Left colon (tissue), 2 donors: ENCODE results near the gene UPK1A. TPM values are rescaled to one million over a fixed set of nuclear protein-coding genes. Genes with fewer than 3 reads are reported as not detected.
"Not testable (repeated sequence)": the region's sequence is repeated elsewhere in the genome, so short reads cannot be mapped to it uniquely, and the experiment has no call there.

ENCODE experiments used
- ATAC-seq: fragments of 200-7000 bp; cut with Tn5 transposase; one replicate; pipeline ENCODE4 v1.9.1; 2020; ENCODE audit warnings: mild to moderate bottlenecking, moderate library complexity
- DNase-seq, 2 donors: peaks; one replicate each; pipeline ENCODE4 v3.0.0-alpha.2; 2020
- intact Hi-C, 2 donors: fragments of 100-400 bp; cut with DNase I in 1 of 2; cut with micrococcal nuclease in 1 of 2; formaldehyde crosslinking; loops; one replicate each; pipeline versions ENCODE4 v1.11.2 to v1.14.0; 2022; cut with DNase I, micrococcal nuclease
- total RNA-seq, 2 donors: library from RNA; stranded (reverse); fragmentation: NEBNext Ultra II Directional; extraction: Animal tissue kit (Norgen Biotek cat#: 25700); gene quantifications; one replicate each; pipeline ENCODE4 v1.2.1, GENCODE V29; 2021
- donor health status: DM: no; HTN: no; CAD: no.
- donor health status: DM: yes; HTN: yes; CAD: no.

The UPK1A gene
- total RNA-seq, 2 donors from 2014 or later: 0.20 to 0.27 TPM

DNA sequence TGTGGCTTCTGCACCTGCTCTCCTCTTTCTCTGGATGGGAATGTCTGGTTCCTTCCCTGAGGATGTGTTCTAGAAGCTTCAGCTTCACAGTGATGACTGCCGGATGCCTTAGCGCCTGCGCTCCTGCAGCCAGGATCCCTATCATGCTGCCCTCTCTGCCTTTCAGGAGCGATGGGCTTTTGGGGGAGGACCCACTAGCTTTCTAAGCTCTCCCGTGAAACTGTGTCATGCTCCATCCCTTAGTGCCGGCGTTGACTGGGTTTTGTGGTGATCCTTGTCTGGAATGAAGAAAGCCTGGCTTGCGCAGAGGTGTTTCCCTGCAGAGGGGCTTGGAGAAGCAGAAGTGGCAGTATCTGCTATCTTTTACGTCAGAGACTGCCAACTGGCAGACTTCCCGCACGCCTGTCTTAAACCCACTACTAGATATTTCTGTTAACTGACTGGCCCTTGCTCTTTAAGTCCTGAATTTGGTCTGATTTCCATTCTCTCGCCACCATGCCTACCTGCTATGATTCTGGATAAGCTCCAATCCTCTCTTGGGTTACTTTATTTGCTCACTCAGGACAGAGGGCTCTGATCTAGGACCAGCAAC lies 47.7 kb downstream of the UPK1A start:
- intact Hi-C loops: loop anchor here in 1 of 2 donors (10.0 kb wide), 1 partner anchor 169 kb away; the partner anchor contains the start of gene TMEM147
- ATAC-seq (no peak), DNase-seq (no peak)

DNA sequence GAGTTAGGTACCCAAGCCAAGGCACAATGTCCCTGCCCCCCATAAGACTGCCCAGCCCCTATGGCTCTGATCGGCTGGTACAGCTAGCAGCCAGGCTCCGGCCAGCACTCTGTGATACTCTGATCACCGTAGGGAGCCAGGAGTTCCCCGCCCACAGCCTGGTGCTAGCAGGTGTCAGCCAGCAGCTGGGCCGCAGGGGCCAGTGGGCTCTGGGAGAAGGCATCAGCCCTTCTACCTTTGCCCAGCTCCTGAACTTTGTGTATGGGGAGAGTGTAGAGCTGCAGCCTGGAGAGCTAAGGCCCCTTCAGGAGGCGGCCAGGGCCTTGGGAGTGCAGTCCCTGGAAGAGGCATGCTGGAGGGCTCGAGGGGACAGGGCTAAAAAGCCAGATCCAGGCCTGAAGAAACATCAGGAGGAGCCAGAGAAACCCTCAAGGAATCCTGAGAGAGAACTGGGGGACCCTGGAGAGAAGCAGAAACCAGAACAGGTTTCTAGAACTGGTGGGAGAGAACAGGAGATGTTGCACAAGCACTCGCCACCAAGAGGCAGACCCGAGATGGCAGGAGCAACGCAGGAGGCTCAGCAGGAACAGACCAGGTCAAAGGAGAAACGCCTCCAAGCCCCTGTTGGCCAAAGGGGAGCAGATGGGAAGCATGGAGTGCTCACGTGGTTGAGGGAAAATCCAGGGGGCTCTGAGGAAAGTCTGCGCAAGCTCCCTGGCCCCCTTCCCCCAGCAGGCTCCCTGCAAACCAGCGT lies 48.5 kb downstream of the UPK1A start:
- ATAC-seq: no peak
- intact Hi-C loops: loop anchor here in 1 of 2 donors (10.0 kb wide), 1 partner anchor 170 kb away; the partner anchor contains the start of gene TMEM147
- DNase-seq: no peak

DNA sequence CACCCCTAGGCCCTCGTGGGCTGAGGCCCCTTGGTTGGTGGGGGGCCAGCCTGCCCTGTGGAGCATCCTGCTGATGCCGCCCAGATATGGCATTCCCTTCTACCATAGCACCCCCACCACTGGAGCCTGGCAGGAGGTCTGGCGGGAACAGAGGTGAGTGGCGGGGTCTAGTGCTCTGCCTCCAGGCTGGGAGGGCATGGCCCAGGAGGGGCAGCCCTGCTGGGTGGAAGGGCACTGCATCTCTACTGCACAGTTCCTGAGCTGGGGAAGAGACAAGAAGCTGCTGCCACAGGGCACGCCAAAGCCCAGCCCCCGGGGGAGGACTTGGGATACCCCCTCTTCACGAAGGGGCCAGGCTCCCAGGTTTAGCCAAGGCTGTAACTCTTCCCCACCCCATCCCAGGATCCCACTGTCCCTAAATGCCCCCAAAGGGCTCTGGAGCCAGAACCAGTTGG lies 49.1 kb downstream of the UPK1A start:
- DNase-seq (no peak), ATAC-seq (no peak)
- intact Hi-C loops: loop anchor here in 1 of 2 donors (10.0 kb wide), 1 partner anchor 171 kb away; the partner anchor contains the start of gene TMEM147

DNA sequence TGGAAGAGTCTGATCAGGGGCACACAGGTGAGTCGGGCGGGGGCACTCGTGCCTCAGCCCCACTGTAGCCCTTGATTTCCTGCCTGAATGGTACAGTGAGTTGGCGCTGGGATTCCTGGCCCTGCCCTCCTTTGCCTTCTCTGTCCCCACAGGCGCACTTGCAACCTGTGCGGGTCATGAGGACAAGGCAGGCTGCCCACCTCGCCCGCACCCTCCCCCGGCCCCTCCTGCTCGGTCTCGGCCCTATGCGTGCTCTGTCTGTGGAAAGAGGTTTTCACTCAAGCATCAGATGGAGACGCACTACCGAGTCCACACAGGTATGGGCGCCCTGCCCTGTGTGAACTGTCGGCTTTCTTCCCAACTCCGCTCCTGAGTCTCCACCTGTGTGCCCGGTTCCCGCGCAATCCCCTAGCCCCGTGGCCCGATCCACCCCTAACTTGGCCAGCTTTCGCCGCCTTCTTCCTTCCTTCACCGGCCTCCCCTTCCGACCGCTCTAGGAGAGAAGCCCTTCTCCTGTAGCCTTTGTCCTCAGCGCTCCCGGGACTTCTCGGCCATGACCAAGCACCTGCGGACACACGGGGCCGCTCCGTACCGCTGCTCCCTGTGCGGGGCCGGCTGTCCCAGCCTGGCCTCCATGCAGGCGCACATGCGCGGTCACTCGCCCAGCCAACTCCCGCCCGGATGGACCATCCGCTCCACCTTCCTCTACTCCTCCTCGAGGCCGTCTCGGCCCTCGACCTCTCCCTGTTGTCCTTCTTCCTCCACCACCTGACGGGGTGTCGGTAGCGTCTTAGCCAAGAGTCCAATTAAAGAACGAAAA lies 49.9 kb downstream of the UPK1A start:
- peak; percentile 67 to 74 for DNase-seq
- intact Hi-C loops: loop anchor here in 1 of 2 donors (10.0 kb wide), 1 partner anchor 171 kb away; the partner anchor contains the start of gene TMEM147
- peak; percentile 39 for ATAC-seq

DNA sequence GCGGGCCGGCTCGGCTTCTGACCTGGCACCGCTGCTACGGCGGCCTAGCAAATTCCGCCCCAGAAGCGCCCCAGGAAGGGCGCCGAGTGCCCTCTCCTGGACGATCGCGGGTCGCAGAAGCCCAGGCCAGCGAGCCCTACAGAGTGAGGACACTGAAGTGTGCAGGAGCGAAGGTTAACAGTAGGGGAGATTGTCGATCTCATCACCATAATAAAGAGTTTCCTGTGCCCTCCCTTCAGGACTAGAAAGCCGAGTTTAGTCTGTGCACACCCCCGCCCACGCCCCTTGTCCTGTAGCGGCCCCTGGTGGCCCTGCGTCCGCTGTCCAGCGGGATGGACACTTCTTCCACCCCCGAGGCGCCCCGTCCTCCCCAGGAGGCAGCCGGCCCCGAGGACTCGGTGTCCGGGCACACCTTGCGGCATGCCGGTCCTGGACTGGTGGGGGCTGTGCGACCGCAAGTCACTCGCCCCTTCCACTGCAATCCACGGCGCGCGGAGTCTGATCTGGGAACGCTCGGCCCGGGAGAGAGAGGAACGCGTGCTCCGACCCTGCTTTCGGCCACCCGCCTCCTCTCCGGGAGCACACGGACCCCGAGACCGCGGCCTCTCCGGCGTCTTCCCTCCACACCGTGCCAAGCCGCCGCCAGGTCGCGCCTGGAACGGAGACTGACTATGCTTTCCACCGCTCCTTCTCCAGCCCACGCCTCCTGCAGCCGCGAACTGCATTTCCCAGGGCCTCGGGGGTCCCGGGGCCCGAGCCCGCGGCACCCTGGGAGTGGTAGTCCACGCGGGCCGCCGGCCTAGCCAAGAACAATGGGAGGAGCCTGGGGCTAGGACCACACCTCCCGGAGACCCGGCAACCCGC lies 50.7 kb downstream of the UPK1A start:
- intact Hi-C loops: loop anchor here in 1 of 2 donors (10.0 kb wide), 1 partner anchor 172 kb away; the partner anchor contains the start of gene TMEM147
- peak; percentile 86 for ATAC-seq

DNA sequence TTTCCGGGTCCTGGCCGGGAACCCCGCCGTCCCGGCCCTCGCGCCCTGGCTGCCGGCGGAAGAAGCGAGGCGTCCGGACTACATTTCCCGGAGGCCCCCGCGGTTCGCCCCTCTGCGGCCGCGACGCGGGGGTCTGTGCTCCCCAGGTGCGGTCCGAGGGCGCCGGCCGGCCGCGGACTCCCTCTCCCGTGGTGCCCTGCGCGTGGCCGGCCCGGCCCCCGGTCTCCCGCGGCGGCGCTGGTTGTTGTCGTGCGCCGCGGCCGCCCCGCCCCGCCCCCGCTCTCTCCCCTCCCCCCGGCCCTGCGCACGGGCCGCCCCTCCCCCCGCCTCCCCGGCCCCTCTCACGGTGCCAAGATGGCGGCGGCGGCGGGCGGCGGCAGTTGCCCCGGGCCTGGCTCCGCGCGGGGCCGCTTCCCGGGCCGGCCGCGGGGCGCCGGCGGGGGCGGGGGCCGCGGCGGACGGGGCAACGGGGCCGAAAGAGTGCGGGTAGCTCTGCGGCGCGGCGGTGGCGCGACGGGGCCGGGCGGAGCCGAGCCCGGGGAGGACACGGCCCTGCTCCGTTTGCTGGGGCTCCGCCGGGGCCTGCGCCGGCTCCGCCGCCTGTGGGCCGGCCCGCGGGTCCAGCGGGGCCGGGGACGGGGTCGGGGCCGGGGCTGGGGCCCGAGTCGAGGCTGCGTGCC lies 51.5 kb downstream of the UPK1A start, which contains the start of gene KMT2B:
Gene KMT2B, plus strand, starts transcription at position 339 of the 680 bp plus-strand sequence. Its CDS starts 16 bp downstream, at position 355.
- DNase-seq: peak in 1 of 2 donors; percentile 95
- intact Hi-C loops: loop anchor here in 1 of 2 donors (10.0 kb wide), 1 partner anchor 173 kb away; the partner anchor contains the start of gene TMEM147
- ATAC-seq: peak; percentile 68

More for the DNA sequence above, 50.7 kb downstream of the UPK1A start:
- DNase-seq: peak; percentile 90 to 97

DNA sequence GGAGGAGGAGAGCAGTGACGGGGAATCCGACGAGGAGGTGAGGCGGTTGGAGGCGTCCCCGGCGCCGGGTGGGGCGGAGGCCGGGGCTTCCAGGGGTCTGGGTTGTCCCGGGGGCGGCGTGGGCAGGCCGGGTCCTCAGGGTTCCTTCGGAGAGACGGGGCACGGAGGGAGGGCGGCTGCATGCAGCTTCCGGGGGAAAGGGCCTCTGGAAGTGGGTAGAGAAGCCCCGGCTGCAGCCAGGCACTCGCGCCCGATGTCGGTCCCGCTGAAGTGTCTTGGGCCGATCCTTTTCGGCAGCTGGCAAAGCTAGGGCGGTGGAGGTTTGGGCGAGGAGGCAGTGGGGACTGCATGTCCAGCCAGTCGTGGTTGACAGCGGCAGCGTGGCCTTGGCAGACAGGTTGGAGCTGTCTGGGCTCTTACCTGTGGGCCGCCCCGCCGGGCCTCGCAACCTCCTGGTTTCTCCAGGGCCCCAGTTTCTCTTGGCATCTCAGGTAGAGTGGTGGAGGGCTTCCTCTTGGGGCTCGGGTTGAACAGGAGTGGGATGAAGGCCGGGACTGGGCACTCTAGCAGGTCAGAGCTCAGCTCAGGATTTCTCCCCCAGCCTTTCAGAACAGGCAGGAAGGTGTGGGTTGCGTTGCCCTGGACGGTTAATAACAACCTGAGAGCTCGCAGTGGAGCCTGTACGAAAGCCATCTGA lies 52.2 kb downstream of the UPK1A start:
- DNase-seq: peak; percentile 45 to 56
- intact Hi-C loops: loop anchor here in 1 of 2 donors (10.0 kb wide), 1 partner anchor 174 kb away; the partner anchor contains the start of gene TMEM147
- ATAC-seq: no peak

DNA sequence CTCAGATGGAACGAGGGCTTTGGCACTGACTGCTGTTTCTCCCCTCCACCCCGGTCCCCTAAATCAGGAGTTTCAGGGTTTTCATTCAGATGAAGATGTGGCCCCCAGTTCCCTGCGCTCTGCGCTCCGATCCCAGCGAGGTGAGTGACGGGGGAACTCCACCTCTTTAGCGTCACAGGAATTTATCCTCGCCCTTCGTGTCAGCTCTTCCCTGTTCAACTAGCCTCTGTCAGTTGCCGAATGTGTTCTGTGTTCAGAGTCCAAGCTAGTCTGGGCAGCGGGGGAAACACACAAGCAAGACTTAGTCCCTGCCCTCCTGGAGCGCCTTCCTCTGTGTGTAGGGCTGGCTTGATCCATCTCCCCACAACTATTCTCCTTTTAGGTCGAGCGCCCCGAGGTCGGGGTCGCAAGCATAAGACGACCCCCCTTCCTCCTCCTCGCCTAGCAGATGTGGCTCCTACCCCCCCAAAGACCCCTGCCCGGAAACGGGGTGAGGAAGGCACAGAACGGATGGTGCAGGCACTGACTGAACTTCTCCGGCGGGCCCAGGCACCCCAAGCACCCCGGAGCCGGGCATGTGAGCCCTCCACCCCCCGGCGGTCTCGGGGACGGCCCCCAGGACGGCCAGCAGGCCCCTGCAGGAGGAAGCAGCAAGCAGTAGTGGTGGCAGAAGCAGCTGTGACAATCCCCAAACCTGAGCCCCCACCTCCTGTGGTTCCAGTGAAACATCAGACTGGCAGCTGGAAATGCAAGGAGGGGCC lies 53.3 kb downstream of the UPK1A start:
- DNase-seq (no peak), ATAC-seq (no peak)
- intact Hi-C loops: loop anchor here in 1 of 2 donors (10.0 kb wide), 1 partner anchor 175 kb away; the partner anchor contains the start of gene TMEM147

DNA sequence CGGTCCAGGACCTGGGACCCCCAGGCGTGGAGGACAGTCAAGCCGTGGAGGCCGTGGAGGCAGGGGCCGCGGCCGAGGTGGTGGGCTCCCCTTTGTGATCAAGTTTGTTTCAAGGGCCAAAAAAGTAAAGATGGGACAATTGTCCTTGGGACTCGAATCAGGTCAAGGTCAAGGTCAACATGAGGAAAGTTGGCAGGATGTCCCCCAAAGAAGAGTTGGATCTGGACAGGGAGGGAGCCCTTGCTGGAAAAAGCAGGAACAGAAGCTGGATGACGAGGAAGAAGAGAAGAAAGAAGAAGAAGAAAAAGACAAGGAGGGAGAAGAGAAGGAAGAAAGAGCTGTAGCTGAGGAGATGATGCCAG lies 53.8 kb downstream of the UPK1A start:
- DNase-seq: no peak
- no peak for ATAC-seq
- intact Hi-C loops: no loop called here

DNA sequence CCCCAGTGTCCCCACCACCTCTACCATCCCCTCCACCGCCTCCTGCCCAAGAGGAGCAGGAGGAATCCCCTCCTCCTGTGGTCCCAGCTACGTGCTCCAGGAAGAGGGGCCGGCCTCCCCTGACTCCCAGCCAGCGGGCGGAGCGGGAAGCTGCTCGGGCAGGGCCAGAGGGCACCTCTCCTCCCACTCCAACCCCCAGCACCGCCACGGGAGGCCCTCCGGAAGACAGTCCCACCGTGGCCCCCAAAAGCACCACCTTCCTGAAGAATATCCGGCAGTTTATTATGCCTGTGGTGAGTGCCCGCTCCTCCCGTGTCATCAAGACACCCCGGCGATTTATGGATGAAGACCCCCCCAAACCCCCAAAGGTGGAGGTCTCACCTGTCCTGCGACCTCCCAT lies 54.3 kb downstream of the UPK1A start:
- ATAC-seq: no peak
- intact Hi-C loops: no loop called here
- DNase-seq: no peak

DNA sequence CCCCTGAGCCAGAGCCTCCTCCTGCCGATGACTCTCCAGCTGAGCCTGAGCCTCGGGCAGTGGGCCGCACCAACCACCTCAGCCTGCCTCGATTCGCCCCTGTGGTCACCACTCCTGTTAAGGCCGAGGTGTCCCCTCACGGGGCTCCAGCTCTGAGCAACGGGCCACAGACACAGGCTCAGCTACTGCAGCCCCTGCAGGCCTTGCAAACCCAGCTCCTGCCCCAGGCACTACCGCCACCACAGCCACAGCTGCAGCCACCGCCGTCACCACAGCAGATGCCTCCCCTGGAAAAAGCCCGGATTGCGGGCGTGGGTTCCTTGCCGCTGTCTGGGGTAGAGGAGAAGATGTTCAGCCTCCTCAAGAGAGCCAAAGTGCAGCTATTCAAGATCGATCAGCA lies 55.1 kb downstream of the UPK1A start:
- intact Hi-C loops: no loop called here
- no peak for DNase-seq
- ATAC-seq: no peak

DNA sequence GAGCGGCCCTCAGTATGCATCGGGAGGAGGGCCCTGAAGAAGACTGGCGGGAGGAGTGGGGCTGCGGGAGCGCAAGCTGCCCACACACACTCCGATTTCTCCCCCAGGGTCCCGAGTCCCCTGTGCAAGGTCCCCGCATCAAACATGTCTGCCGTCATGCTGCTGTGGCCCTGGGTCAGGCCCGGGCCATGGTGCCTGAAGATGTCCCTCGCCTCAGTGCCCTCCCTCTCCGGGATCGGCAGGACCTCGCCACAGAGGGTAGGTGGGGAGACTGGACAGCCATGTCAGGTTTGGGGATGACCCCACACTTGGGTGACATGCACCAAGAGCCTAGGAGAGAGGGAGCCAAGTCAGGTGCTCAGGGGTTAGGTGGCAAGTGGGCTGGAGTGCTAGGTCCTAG lies 56.1 kb downstream of the UPK1A start:
- intact Hi-C loops: no loop called here
- DNase-seq: no peak
- no peak for ATAC-seq

DNA sequence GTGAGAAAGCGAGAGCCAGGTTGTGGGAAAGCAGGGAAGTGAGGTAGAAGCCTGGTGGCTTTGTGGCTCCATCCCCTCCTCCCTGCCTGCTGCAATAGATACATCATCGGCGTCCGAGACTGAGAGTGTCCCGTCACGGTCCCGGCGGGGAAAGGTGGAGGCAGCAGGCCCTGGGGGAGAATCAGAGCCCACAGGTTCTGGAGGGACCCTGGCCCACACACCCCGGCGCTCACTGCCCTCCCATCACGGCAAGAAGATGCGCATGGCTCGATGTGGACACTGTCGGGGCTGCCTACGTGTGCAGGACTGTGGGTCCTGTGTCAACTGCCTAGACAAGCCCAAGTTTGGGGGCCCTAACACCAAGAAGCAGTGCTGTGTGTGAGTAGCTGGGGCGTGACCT lies 56.6 kb downstream of the UPK1A start:
- no peak for ATAC-seq
- no peak for DNase-seq
- intact Hi-C loops: no loop called here

DNA sequence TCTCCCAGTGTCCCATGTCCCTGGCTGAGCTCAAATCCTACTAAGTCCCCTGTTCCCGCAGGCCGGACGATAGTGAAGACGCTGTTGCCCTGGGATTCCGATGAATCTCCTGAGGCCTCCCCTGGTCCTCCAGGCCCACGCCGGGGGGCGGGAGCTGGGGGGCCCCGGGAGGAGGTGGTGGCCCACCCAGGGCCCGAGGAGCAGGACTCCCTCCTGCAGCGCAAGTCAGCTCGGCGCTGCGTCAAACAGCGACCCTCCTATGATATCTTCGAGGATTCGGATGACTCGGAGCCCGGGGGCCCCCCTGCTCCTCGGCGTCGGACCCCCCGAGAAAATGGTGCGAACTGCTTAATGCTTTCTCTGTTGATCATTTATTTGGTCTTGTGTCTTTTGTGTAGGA lies 57.4 kb downstream of the UPK1A start:
- DNase-seq (no peak), ATAC-seq (no peak)
- intact Hi-C loops: no loop called here

DNA sequence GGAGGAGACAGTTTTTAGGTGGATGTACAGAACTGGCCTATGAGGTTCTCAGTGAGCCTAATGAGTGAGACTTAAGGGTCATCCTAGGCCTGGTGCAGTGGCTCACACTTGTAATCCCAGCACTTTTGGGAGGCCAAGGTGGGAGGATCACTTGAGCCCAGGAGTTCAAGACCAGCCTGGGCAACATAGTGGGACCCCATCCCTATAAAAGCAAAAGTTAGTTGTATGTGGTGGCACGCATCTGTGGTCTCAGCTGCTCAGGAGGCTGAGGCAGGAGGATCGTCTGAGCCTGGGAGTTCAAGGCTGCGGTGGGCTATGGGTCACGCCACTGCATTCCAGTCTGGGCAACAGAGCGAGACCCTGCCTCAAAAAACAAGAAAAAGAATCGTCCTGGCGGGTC lies 57.8 kb downstream of the UPK1A start:
- DNase-seq, intact Hi-C loops: not testable (repeated sequence)

DNA sequence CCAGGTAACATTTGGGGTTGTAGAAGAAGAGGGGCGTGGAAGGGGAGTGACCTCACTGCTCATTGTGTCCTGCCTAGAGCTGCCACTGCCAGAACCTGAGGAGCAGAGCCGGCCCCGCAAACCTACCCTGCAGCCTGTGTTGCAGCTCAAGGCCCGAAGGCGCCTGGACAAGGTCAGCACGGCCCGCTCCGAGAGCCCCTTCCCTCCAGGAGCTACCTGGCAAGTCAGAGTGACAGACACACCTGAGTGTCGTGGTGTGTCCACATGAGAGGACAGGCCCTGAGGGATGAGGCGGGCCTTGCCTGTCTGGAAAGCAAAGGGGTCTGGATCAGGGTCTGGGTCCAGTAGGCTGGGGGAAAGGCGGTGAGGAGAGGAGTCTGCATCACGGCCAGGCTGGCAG lies 58.2 kb downstream of the UPK1A start:
- intact Hi-C loops: no loop called here
- no peak for ATAC-seq
- DNase-seq: no peak

More for the DNA sequence above, 57.8 kb downstream of the UPK1A start:
- ATAC-seq: not testable (repeated sequence)
